Endothelial cell of umbilical vein (primary cell): ENCODE results near the gene SNCB. TPM values are rescaled to one million over a fixed set of nuclear protein-coding genes. Genes with fewer than 3 reads are reported as not detected.

Source experiments
- BruUV-seq: library from RNA; stranded (reverse); fragments of 400-500 nt; replicated peaks from 2 replicates; lab custom pipeline; 2021; lab: Mats Ljungman, UMichigan
- CTCF ChIA-PET: fragments of 300-600, 350-600 bp; sonication (Branson Sonifier 250); formaldehyde crosslinking; loops from one replicate; lab custom pipeline; 2021; ENCODE audit warnings: antibody characterized with exemption, inconsistent platforms; lab: Charles Lee
- POLR2A ChIA-PET: fragments of 300-600, 350-600 bp; sonication (Branson Sonifier 250); formaldehyde crosslinking; loops from one replicate; lab custom pipeline; 2021; ENCODE audit warnings: antibody characterized with exemption, inconsistent platforms; lab: Charles Lee
- DNase-seq: peaks from one replicate; pipeline ENCODE4 v3.0.0-alpha.2; 2011; ENCODE audit warnings: low read depth, low spot score
- FAIRE-seq: peaks from 2 replicates; lab custom pipeline; 2011; peaks lifted over from hg19 to GRCh38; lab: Jason Lieb, UNC
- H2AFZ ChIP-seq: 2 replicates; pipeline ENCODE4 v1.6.0; 2012; ENCODE audit warnings: low read depth, low read length, control low read depth, inconsistent platforms
- H3K27ac ChIP-seq: 2 replicates; pipeline ENCODE4 v1.5.1; 2011; ENCODE audit warnings: low read depth, mild to moderate bottlenecking, control low read depth, low read length, moderate library complexity; ENCODE audit not compliant: insufficient read depth
- H3K27me3 ChIP-seq, 2 experiments: 2 replicates each; pipeline versions ENCODE4 v1.6.0 to v1.6.1; 2011; ENCODE audit warnings: low read length in 2 of 2, mixed read lengths in 1 of 2; ENCODE audit not compliant: control insufficient read depth in 2 of 2, insufficient read depth in 2 of 2
- H3K36me3 ChIP-seq, 2 experiments: 2 replicates in 1 of 2; 3 replicates in 1 of 2; pipeline ENCODE4 v1.5.1; 2011; ENCODE audit warnings: low read length in 2 of 2, mild to moderate bottlenecking in 1 of 2, moderate library complexity in 1 of 2; ENCODE audit not compliant: control insufficient read depth in 2 of 2, insufficient read depth in 2 of 2; ENCODE audit errors: extremely low read depth in 1 of 2
- H3K4me1 ChIP-seq: 3 replicates; pipeline ENCODE4 v1.5.1; 2011; ENCODE audit warnings: mild to moderate bottlenecking, low read length; ENCODE audit not compliant: control insufficient read depth, insufficient read depth; ENCODE audit errors: extremely low read depth
- H3K4me2 ChIP-seq: 2 replicates; pipeline ENCODE4 v1.6.1; 2011; ENCODE audit warnings: low read length, control low read depth, mixed read lengths; ENCODE audit not compliant: insufficient read depth
- H3K4me3 ChIP-seq, 3 experiments: fragments of 200-600 bp in 1 of 3; sonication (generic), shearing (Covaris generic) in 1 of 3; replicated peaks in 1 of 3; 2 replicates each; pipeline ENCODE4 v1.5.1; 2011 to 2016; ENCODE audit warnings: control low read depth in 3 of 3, low read length in 3 of 3, mild to moderate bottlenecking in 2 of 3, inconsistent platforms in 1 of 3, low read depth in 1 of 3, moderate library complexity in 1 of 3; ENCODE audit not compliant: insufficient read depth in 1 of 3
- H3K79me2 ChIP-seq: 2 replicates; pipeline ENCODE4 v1.6.0; 2012; ENCODE audit warnings: low read length, inconsistent platforms; ENCODE audit not compliant: control insufficient read depth, insufficient read depth
- H3K9ac ChIP-seq: replicated peaks from 2 replicates; pipeline ENCODE3; 2011; ENCODE audit warnings: low read length, control low read depth; ENCODE audit not compliant: insufficient read depth; ENCODE audit errors: extremely low read depth
- H3K9me1 ChIP-seq: replicated peaks from 3 replicates; pipeline ENCODE4 v1.6.0; 2011; ENCODE audit warnings: mild to moderate bottlenecking, low read length; ENCODE audit not compliant: control insufficient read depth, insufficient read depth; ENCODE audit errors: extremely low read depth
- H3K9me3 ChIP-seq: replicated peaks from 2 replicates; pipeline ENCODE4 v1.5.1; 2012; ENCODE audit warnings: low read length, inconsistent platforms; ENCODE audit not compliant: control insufficient read depth, insufficient read depth
- H4K20me1 ChIP-seq: replicated peaks from 2 replicates; pipeline ENCODE3; 2011; ENCODE audit warnings: mild to moderate bottlenecking, low read length; ENCODE audit not compliant: control insufficient read depth, insufficient read depth; ENCODE audit errors: extremely low read depth
- EZH2 ChIP-seq: IDR thresholded peaks from 2 replicates; pipeline ENCODE4 v1.6.1; 2012; ENCODE audit warnings: borderline replicate concordance, low read depth, mild to moderate bottlenecking, moderate library complexity, low read length, inconsistent platforms; ENCODE audit not compliant: severe bottlenecking
- dilution Hi-C: fragments of 300-500 bp; cut with MboI; formaldehyde crosslinking; loops from one replicate; pipeline ENCODE4 v1.15.0; 2019; ENCODE audit warnings: low sequenced_read_pairs; ENCODE audit not compliant: extremely low pct_ligation_motif_present
- intact Hi-C: fragments of 100-400 bp; cut with micrococcal nuclease; formaldehyde crosslinking; loops from one replicate; pipeline ENCODE4 v1.10.0; 2022
- polyA plus RNA-seq, 4 experiments: library from polyadenylated mRNA; depleted of rRNA in 3 of 4; stranded (reverse) in 3 of 4; unstranded in 1 of 4; fragments of >200 nt; gene quantifications; 2 replicates each; pipeline versions ENCODE4 v1.2.1 to v1.2.3, GENCODE V29; 2011 to 2012; ENCODE audit warnings: missing spikeins in 1 of 4
- total RNA-seq: library from RNA; stranded (reverse); gene quantifications from 2 replicates; pipeline ENCODE4 v1.2.3, GENCODE V29; 2021
- TF ChIP-seq, protein P1 (sequence below), 2 donors: IDR thresholded peaks; 1 replicate in 1 of 2; 2 replicates in 1 of 2; pipeline ENCODE4 v1.5.1; 2011; ENCODE audit warnings: low read length in 2 of 2, mild to moderate bottlenecking in 2 of 2, moderate library complexity in 2 of 2, control low read depth in 1 of 2, inconsistent platforms in 1 of 2, low read depth in 1 of 2; ENCODE audit not compliant: insufficient read depth in 1 of 2; ENCODE audit errors: extremely low read depth in 1 of 2
- TF ChIP-seq, protein P2 (sequence below): IDR thresholded peaks from 2 replicates; pipeline ENCODE4 v1.6.1; 2011; ENCODE audit not compliant: insufficient read depth, insufficient read length

Gene SNCB
- total and polyA plus RNA-seq, 2 donors (not counting 3 experiments of a cell fraction or from before 2014, with no cell fraction given): 0.08 TPM; not detected in 1

DNA sequence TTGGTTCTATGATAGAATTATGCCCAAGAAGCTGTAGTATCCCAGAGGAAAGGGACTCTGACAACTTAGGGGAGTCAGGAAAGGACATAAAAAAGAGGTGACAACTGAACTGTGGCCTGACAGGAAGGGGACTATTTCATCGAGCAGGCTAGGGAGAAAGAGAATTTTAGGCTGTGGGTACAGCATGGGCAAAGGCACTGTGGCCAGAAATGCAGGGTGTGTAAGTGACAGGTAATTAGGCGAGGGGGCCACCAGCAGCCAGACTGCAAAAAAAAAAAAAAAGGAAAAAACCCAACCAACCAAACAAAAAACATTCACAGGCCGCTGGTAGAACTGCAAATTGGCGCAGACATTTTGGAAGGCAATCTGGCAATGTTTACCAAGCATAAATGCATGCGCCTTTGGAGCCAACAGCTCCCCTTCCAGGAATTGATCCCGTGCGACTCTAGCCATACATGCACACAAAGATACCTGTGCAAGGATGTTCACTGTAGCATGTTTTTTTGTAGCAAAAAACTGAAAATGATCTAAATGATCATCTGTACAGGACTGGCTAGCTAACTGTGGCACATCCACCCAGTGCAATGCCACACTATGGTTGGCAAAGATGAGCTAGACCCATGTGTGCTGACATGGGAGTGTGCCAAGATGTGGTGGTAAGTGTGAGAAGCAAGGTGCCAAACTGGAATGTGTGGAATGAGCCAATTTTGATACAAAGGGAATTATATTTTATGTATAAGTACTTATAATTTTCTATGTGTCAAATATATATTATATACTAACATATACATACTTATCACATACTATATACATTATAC is 1.3 kb upstream of the SNCB start:
- no peaks in the 10 kb centered on the region for H3K36me3 ChIP-seq
- no peaks in the 10 kb centered on the region for H3K4me1 ChIP-seq
- intact Hi-C loops (no loop called here), dilution Hi-C loops (no loop called here)
- POLR2A ChIA-PET: no interaction called here
- no peak overlapping the region for H3K9ac ChIP-seq
- H2AFZ ChIP-seq: no peak overlapping the region
- TF ChIP-seq EZH2: no peak
- TF ChIP-seq, protein P1, sequence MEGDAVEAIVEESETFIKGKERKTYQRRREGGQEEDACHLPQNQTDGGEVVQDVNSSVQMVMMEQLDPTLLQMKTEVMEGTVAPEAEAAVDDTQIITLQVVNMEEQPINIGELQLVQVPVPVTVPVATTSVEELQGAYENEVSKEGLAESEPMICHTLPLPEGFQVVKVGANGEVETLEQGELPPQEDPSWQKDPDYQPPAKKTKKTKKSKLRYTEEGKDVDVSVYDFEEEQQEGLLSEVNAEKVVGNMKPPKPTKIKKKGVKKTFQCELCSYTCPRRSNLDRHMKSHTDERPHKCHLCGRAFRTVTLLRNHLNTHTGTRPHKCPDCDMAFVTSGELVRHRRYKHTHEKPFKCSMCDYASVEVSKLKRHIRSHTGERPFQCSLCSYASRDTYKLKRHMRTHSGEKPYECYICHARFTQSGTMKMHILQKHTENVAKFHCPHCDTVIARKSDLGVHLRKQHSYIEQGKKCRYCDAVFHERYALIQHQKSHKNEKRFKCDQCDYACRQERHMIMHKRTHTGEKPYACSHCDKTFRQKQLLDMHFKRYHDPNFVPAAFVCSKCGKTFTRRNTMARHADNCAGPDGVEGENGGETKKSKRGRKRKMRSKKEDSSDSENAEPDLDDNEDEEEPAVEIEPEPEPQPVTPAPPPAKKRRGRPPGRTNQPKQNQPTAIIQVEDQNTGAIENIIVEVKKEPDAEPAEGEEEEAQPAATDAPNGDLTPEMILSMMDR (IDR thresholded peaks at IDR 0.05; ENCODE audit: extremely low read depth in 1 of 2, insufficient read depth in 1 of 2, low read depth in 1 of 2, low read length in 2 of 2): no peak
- TF ChIP-seq, protein P2, sequence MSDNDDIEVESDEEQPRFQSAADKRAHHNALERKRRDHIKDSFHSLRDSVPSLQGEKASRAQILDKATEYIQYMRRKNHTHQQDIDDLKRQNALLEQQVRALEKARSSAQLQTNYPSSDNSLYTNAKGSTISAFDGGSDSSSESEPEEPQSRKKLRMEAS: no peak
- no peaks in the 10 kb centered on the region for H3K9me3 ChIP-seq
- no peaks in the 10 kb centered on the region for H3K9me1 ChIP-seq
- no peak for DNase-seq
- no peak overlapping the region for H3K27ac ChIP-seq
- H3K4me2 ChIP-seq: no peak overlapping the region
- FAIRE-seq: no peak
- H3K79me2 ChIP-seq: no peaks in the 10 kb centered on the region
- peaks cover 54 to 62% of the 10 kb centered on the region in 2 experiments for H3K27me3 ChIP-seq
- H3K4me3 ChIP-seq: no peak overlapping the region
- no TSS peak for BruUV-seq
- no peaks in the 10 kb centered on the region for H4K20me1 ChIP-seq
- CTCF ChIA-PET: interaction anchor here (1.9 to 2.9 kb wide), 4 partner anchors 10 to 58 kb away, joined by 8 to 14 read pairs (median 10); no protein-coding TSS in a partner anchor
